HG03175 (cell line): ENCODE data around the gene APOH.
"Not testable (repeated sequence)": the region's sequence is repeated elsewhere in the genome, so short reads cannot be mapped to it uniquely, and the experiment has no call there.

Experiments used
- ATAC-seq: cut with Tn5 transposase; IDR thresholded peaks from one replicate; pipeline ENCODE4 v1.9.1; 2021; ENCODE audit warnings: mild to moderate bottlenecking, moderate library complexity; ENCODE audit not compliant: unreplicated experiment

APOH gene, protein sequence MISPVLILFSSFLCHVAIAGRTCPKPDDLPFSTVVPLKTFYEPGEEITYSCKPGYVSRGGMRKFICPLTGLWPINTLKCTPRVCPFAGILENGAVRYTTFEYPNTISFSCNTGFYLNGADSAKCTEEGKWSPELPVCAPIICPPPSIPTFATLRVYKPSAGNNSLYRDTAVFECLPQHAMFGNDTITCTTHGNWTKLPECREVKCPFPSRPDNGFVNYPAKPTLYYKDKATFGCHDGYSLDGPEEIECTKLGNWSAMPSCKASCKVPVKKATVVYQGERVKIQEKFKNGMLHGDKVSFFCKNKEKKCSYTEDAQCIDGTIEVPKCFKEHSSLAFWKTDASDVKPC

DNA sequence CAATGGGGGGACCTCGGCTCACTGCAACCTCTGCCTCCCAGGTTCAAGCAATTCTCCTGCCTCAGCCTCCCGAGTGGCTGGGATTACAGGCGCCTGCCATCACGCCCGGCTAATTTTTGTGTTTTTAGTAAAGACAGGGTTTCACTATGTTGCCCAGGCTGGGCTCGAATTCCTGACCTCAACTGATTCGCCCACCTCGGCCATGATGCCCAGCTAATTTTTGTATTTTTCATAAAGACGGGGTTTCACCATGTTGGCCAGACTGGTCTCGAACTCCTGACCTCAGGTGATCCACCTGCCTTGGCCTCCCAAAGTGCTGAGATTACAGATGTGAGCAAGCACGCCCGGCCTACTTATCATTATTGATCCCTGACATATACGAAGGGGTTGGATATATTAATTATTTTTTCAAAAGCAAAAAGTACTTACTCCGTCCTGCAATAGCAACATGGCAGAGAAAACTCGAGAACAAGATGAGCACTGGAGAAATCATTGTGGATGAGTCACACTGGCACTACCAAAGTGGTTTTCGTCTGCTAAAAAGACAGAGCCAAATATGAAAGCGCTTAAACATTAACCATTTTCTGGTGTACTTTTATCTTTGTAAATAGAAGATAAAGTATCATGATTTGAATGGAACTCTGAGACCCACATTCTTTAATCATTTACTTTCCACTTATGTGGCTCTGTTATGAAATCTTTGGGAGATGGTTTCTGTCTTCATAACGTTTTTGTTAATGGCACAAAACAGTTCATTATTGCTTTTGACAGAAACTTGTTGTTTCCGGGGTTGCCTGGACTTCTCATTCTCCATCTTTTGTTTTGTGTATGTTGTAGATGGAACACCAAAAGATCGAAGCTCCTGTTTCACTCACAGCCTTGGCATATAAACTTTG lies at the start of gene APOH:
TSS of gene APOH (minus strand) at position 529 of the 896 bp plus-strand sequence. CDS start at position 493, 36 bp downstream.
- no peak for ATAC-seq

DNA sequence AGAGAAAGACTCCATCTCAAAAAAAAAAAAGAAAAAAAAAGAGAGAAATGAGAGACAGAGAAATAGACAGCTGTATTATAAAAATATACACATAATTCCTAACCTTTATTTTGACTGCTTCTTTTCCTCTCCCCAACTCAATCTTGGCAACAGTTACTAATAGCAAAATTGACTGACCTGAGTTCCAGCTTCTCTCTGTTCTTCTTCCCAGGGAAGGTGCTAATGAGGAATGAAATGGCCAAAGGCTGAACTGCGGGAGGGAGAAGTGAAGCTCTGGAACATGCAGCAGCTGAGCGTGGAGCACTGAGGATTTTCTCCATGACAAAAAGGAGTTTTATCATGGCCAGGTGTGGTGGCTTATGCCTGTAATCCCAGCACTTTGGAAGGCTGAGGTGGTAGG lies 48.0 kb upstream of the APOH start:
- no peak for ATAC-seq

DNA sequence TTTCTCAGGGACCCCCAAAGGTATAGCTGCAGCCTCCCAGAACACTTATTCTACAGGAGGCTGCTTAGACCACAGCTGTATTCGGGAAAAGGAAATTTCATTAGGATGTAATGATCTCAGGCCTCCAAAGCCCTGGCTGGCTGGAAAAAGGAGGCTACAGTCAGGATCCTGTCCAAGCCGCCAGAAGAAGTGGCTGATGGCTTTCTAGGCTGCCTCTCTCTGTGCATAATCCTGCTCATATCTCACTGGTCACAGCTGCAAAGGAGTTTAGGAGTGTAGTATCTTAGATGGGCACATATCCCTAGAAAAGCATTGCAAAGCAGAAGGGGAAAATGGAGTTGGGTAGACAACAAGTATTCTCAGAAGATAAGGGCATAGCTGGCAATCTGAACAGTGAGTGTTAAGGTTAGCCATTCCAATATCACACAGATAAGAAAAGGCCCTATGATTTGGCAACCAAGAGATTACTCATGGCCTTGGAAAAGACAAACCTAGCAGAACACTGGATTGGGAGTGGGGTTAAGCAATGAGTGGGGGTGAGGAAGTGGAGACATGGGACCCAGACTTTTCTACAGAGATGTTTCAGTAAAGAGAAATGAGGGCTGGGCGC lies 47.2 kb upstream of the APOH start:
- no peak for ATAC-seq

DNA sequence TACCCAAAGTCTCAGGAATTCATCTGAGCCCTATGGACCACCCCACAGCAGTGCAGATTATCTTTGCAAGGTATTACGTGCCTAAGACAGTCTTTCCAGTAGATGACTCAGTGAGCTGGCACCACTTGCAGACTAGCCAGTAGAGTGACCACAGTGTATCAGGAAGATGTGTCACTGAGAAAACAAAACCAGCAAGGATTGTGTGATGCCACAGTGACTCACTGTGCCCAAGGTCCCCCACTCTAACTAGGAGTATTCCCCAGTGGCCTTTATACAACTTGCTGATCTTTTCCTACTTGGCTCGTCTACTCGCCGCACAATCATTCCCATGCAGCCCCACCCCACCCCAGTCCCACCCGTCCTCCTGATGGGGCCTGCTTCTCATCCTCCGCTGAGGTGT lies 46.4 kb upstream of the APOH start:
- no peak for ATAC-seq

DNA sequence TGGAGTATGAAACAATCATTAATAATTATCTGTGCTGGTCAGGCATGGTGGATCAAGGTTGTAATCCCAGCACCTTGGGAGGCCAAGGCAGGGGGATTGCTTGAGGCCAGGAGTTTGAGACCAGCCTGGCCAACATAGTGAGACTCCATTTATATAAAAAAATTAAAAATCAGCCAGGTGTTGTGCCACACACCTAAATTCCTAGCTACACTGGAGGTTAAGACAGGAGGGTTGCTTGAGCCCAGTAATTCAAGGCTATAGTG lies 44.3 kb upstream of the APOH start:
- ATAC-seq = no peak

DNA sequence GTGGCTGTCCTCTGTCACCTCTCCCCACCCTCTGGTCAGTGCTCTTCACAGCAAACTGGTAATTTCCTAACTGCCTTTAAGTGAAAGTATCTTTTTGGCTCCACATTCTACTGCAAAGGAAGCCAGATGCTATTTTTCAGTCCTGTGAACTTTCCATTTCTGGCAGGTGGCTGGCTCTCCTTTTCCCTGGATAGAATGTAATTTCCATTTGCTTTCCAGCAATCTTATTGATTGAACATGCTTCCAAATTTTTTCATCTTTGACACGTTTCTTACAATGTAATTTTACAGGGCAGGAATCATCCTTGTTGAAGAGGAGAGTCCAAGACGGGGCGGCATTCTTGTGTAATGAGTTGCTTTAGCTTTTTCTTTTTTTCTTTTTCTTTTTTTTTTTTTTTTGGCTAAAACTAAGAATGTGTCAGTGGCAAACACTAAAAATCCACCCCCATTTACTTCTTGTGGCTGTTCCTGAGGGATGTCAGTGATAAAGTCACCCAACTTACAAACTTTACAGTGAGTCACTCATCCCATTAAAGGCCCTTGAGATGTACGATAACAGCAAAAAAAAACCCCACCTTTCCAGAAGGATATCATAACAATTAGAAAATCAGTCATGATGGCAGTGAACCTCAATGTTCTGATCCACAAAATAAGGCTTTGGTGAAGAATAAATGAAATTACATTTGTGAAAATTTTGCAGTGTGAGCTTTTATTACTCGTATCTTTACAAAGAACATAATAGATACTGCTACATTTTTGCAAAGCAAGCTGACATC lies 43.8 kb upstream of the APOH start:
- no peak for ATAC-seq

DNA sequence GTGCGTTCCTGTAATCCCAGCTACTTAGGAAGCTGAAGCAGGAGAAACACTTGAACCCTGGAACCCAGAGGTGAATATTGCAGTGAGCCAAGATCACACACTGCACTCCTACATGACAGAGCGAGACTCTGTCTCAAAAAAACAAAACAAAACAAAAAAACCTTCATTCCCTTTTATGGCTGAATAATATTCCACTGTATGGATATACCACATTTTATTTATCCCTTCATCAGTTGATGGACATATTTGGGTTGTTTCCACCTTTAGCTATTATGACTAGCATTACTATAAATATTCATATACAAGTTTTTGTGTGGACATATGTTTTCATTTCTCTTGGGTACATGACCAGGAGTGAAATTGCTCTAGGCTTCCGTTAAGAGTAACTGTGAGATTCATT lies 42.3 kb upstream of the APOH start:
- ATAC-seq = no peak

DNA sequence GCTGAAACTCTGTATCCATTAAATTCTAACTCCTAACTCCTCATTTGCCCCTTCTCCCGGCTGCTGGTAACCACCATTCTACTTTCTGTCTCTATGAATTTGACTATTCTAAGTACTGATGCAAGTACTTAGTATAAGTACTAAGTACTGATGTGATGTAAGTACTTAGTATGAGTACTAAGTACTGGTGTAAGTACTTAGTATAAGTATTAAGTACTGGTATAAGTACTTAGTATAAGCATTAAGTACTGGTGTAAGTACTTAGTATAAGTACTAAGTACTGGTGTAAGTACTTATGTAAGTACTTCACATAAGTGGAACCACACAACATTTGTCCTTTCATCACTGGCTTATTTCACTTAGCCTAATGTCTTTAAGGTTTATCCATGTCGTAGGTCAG lies 40.9 kb upstream of the APOH start:
- ATAC-seq = no peak

DNA sequence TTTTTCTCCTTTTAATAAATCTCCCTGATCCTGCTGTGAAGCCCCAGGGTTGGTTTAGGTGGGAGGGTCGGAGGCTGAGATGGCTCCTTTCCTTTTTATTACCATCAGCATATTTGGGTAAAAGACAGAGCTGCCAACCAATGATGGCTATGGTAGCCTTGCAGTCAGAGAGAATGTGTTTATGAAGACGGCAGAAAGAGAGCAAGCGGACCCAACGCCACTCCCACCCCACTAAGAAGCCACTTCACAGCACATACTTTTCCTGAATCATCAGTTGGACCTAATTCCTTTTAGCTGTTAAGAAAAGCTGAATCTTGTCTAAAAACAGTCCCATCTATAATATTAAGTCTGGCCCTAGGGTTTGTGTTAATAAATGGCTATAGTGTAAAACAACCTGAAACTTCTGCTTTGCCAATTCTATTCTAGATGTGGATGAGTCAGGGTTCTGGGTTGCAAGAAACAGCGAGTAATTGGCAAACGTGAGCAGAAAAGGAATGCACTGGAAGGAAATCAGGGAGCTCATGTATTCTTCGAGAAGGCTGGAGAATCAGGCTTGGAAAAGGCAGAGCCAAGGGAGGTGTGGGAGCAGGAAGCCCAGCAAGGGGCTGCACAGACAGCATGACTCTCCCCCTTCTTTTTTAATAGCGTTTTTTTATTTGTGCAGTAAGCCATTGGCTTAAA lies 39.2 kb upstream of the APOH start:
- no peak for ATAC-seq

DNA sequence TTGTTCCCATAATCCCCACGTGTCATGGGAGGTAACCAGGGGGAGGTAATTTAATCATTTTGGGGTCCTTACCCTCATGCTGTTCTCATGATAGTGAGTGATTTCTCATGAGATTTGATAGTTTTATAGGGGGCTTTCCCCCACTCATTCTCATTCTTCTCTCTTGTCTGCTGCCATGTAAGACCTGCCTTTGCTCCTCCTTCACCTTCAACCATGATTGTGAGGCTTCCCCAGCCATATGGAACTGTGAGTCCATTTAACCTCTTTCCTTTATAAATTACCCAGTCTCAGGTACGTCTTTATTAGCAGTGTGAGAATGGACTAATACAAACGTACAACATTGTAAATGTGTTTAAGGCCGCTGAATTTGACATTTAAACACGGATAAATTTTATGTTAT lies 35.5 kb upstream of the APOH start:
- ATAC-seq = no peak

DNA sequence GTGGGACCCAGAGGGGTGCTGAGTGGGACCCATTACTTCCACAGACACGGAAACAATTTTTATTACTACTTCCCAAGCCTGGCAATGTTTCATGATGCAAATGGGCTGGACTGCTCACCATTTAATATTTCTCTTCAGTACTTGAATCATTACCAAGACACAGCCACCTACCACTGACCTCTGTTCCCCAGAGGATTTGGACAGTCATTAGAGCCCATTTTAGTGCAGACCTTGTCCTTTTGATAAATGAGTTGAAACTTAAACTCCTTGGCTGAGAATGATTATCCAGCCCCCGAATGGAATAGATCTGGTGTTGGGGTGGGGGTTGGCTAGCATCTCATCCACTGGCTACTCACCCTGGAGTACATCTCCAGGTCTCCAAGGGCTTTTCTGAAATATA lies 33.6 kb upstream of the APOH start:
- ATAC-seq = no peak

DNA sequence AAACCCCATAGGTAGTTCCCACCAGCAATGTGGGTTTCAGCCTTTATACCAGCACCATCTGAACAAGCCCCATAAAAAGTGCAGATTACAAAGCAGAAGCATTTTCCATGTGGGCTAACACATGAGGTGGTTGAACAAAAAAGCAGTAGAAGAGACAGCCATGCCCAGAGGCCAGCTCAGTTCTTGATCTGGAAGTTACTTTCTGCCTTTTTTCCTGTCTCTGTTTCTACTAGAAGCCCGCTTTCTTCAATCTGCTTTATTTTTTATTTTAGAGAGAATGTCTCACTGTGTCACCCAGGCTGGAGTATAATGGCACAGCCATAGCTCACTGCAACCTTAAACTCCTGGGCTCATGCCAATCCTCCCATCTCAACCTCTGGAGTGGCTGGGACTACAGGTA lies 31.5 kb upstream of the APOH start:
- ATAC-seq = no peak

DNA sequence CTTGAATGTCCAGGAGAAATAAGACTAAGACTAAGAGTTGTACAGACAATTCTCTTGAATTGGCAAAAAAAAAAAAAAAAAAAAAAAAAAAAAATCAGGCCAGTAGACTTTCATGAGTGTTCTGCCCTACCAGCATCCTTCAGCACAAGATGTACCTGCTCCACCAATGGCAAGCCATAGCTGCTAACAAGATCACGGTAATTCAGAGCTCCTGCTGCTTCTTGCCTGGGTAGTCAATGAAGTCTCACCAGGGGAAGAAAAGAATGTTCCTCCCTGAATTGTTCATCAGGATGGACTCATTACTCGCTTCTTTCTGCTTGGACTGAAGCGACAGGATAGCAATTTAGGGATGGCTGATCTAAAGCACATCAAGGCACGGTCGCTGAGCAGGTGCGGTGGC lies 31.1 kb upstream of the APOH start:
- ATAC-seq = no peak

DNA sequence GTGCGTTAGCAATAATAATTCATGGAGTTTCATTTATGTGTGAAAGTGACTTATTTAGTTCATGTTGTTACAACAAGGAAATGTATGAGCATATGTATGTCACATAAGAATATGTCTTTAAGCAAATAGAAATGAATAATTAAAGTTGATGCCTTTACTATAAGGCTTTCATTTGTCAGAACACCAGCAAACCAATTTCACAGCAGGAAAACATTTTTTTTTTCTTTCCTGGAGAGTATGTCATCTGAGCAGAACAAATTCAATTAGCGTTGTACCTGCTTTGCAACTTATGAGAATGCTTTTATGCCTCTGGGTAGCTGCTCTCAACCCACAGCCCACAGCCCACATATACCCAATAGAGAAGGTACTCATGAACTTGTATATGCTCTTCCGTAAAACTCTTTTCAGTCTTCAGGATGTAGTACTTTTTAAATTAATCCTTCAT lies 26.3 kb upstream of the APOH start:
- ATAC-seq = no peak

DNA sequence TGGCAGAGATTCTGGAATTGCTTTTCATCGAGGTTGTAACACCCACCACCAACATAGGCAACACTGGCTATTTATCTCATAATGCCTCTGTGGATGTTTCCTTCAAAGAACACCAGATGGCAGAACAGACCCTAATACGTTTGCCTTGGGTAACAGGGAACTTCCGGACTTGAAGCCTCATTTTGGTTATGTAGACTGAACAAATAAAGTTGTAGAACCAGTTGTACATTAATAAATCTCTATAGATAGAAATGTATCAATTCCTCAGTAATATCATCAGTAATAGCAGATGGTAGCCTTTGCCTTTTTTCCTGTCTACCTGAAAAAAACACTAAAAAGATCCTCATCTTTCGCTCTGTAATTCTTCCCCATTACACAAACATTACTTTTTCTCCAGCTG lies 25.9 kb upstream of the APOH start:
- ATAC-seq = no peak

DNA sequence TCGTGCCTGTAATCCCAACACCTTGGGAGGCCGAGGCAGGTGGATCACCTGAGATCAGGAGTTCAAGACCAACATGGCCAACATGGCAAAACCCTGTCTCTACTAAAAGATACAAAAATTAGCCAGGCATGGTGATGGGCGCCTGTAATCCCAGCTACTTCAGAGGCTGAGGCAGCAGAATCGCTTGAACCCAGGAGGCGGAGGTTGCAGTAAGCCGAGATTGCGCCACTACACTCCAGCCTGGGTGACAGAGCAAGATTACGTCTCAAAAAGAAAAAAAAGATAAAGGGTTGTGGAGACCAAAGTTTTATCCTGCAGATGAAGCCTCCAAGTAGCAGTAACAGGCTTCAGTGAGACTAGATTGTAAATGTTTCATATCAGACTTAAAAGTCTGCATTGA lies 24.2 kb upstream of the APOH start:
- not testable (repeated sequence) for ATAC-seq

DNA sequence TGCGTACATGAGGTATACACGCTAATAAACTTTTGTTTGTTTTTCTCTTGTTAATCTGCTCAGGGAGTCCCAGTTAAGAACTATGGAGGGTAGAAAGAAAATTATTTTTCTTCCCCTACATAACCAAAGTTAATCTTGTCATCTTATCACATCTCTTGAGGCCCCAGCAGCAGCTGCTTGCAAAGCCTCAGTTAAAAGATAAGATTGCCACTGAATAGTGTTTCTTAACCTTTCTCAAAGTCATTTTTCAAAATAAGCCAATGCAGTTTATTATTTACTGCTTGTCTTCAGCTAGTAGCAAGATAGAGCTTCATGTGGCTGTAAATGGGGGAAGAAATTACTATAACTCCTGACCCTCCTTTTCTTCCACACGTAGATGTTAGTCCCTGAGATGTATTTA lies 21.5 kb upstream of the APOH start:
- no peak for ATAC-seq

DNA sequence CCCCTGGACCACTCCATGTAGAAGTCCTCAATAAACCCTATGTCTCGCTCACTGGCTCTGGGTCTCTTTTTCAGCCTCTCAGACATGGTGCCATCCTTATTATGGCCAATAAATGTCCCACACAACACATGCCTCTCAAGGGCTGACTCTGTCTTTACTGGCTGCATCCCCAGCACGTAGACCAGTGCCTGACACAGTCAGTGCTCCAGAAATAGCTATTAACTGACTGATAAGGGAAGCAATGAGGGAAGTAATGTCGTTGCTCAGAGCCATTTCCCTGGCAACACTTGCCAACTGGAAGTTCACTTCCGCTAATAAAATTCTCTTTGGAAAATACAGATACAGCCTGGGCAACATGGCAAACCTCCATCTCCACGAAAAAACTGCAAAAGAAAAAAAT lies 19.1 kb upstream of the APOH start:
- ATAC-seq = no peak

DNA sequence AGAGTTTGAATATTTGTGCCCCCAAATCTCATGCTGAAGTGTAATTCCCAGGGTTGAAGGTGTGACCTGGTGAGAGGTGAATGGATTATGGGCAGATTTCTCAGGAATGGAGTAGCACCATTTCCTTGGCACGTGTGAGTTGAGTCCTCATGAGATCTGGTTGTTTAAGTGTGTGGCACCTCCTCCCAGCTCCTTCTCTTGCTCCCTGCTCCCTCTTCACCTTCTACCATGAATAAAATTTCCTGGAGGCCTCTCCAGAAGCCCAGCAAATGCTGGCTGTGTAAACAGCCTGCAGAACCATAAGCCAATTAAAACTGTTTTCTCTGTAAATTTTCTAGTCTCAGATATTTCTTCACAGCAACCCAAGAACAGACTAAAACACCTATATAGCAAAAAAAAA lies 12.6 kb upstream of the APOH start:
- ATAC-seq = no peak

DNA sequence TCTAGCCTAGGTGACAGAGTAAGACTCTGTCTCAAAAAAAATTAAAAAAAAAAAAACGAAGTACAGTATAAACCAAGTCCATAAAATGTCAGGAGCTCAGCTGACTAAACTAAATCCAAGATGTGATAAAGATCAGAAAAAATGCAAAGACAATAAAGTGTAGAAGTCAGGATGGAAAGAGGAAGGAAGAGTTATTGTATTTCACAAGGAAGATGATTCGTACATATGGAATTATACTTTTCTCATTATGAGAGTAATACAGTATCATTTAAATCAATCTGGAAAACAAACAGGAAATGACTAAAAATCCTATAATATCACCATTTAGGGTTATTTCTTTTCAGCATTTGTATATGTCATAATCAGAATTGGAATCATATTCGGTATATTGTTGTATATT lies 11.4 kb upstream of the APOH start:
- no peak for ATAC-seq

DNA sequence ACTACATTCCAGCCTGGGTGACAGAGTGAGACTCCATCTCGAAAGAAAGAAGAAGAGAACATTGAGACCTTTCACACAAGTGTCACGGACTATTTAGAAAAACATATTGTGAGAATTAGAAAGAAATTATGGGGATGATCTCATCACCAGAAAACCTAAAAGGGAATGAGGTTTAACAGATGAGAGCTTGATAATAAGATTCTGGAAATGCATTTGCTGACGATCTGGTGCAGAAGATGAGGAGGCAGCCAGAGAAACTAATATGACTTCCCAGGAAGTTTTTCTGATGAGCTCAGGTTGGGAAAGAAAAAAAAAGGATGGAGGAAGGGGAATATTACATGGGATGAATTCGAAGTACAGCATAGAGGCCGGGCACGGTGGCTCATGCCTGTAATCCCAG lies 10.8 kb upstream of the APOH start:
- ATAC-seq = no peak
